ENCODE results near the gene NRXN3. TPM values are rescaled to one million over a fixed set of nuclear protein-coding genes. Genes with fewer than 3 reads are reported as not detected.

NRXN3 gene
- total RNA-seq, 1 donor from 2014 or later = 11.4 TPM

DNA sequence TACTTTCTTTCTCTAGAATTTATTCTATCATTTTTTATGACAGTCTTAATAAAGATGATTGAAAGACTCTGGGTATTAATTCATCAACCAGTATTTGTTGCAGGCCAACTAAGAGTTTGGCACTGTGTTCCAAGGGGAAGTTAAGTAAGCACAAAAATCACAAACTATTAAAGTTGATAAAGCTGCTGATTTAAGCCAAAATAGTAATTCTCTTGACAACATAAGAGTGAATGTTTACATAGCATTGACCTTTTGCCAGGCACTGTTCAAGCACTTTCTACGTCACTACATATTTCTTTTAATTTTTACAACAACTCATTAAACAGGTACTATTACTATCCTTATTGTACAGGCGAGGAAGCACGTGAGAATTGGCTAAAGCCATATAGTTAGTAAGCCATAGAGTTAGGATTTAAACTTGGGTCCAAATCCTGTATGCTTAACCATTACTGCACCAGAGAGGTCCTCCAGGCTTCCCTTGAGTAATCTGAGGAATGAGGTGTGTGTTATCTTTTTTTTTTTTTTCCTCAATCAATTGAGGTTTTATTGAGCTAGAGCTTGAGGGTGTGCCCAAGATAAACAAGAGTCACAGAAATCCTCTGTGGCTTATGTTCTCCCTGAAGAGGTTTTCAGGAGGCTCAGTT lies 1031.5 kb downstream of the NRXN3 start:
- Mint-ChIP-seq H3K36me3 (no peaks in the 10 kb centered on the region), H3K4me1 (no peaks in the 10 kb centered on the region), H3K27me3 (ENCODE audit: low read depth) (peaks cover 8% of the 10 kb centered on the region)

DNA sequence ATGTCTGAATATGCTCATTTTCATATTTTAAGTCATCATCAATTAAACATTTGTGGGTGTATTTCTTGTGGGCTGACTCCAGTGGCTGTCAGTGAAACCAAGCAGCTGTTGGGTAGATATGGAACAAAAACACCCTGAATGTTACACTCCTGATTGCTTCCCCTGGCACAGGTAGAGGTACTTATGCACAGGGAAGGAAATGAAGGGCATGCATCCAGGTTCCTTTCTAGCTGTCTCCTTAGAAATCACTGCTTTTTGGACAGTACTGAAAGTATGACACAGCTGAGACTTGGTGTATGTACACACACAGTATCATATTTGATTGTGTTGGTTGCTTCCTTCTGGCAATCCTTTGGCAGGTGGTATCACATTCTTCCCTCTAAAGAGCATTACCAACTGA lies 1034.4 kb downstream of the NRXN3 start:
- no peaks in the 10 kb centered on the region for H3K36me3 Mint-ChIP-seq
- H3K4me3 Mint-ChIP-seq = no peak overlapping the region
- H3K4me1 Mint-ChIP-seq = no peaks in the 10 kb centered on the region
- H3K27me3 Mint-ChIP-seq (ENCODE audit: low read depth) = peaks cover 26% of the 10 kb centered on the region
- no peak overlapping the region for H3K27ac Mint-ChIP-seq
- peaks cover 9% of the 10 kb centered on the region for H3K9me3 Mint-ChIP-seq
- DNase-seq (ENCODE audit: low spot score in 2 of 2, unreplicated experiment in 2 of 2) = no peak
- TF ChIP-seq, protein P1, sequence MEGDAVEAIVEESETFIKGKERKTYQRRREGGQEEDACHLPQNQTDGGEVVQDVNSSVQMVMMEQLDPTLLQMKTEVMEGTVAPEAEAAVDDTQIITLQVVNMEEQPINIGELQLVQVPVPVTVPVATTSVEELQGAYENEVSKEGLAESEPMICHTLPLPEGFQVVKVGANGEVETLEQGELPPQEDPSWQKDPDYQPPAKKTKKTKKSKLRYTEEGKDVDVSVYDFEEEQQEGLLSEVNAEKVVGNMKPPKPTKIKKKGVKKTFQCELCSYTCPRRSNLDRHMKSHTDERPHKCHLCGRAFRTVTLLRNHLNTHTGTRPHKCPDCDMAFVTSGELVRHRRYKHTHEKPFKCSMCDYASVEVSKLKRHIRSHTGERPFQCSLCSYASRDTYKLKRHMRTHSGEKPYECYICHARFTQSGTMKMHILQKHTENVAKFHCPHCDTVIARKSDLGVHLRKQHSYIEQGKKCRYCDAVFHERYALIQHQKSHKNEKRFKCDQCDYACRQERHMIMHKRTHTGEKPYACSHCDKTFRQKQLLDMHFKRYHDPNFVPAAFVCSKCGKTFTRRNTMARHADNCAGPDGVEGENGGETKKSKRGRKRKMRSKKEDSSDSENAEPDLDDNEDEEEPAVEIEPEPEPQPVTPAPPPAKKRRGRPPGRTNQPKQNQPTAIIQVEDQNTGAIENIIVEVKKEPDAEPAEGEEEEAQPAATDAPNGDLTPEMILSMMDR (IDR thresholded peaks at IDR 0.05; ENCODE audit: unreplicated experiment) = no peak

More for the DNA sequence above, 1031.5 kb downstream of the NRXN3 start:
- TF ChIP-seq, protein P1 (IDR thresholded peaks at IDR 0.05; ENCODE audit: unreplicated experiment) = no peak
- Mint-ChIP-seq H3K4me3 (no peak overlapping the region), H3K9me3 (peaks cover 9% of the 10 kb centered on the region), H3K27ac (no peak overlapping the region)
- no peak for DNase-seq (ENCODE audit: low spot score in 2 of 2, unreplicated experiment in 2 of 2)

DNA sequence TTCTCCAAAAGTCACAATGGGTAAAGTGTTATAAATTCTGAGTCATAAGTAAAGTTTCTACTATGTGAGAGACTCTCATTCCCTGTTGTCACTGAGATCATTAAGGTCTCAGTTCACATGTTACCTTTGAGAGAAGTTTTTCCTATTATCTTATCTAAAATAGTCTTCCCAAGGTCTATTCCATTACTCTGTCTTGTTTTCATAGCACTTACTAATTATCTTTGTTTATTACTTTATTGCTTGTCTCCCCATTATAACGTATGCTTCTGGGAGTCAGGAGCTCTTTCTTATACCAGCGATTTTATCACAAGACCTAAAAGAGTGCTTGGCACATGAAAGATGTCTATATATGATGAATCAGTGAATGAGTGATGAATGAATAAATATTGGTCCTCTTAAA lies 1039.2 kb downstream of the NRXN3 start:
- TF ChIP-seq, protein P1 (IDR thresholded peaks at IDR 0.05; ENCODE audit: unreplicated experiment) = no peak
- no peak overlapping the region for H3K27ac Mint-ChIP-seq
- H3K4me3 Mint-ChIP-seq = no peak overlapping the region
- peaks cover 31% of the 10 kb centered on the region for H3K27me3 Mint-ChIP-seq (ENCODE audit: low read depth)
- H3K36me3 Mint-ChIP-seq = no peaks in the 10 kb centered on the region
- no peaks in the 10 kb centered on the region for H3K9me3 Mint-ChIP-seq
- peaks cover 3% of the 10 kb centered on the region for H3K4me1 Mint-ChIP-seq
- DNase-seq (ENCODE audit: low spot score in 2 of 2, unreplicated experiment in 2 of 2) = no peak

DNA sequence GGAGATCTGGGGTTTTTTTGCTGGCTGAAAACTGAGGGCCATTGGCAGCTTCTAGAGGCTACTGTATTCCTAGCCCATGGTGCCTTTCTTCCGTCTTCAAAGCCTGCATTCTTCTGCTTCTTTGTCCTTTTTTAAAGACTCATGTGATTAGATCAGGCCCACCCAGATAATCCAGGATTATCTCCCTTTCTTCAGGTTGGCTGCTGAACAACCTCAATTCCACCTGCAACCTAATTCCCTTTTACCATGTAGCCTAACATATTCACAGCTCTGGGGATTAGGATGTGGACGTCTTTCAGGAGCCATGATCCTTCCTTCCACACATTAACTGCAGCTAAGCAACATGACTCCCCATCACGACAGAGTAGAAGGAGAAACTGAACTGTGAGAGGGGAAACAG lies 1055.6 kb downstream of the NRXN3 start:
- H3K4me1 Mint-ChIP-seq = peaks cover 5% of the 10 kb centered on the region
- peaks cover 16% of the 10 kb centered on the region for H3K9me3 Mint-ChIP-seq
- no peak overlapping the region for H3K4me3 Mint-ChIP-seq
- peaks cover 38% of the 10 kb centered on the region for H3K27me3 Mint-ChIP-seq (ENCODE audit: low read depth)
- no peak overlapping the region for H3K27ac Mint-ChIP-seq
- DNase-seq (ENCODE audit: low spot score in 2 of 2, unreplicated experiment in 2 of 2) = no peak
- TF ChIP-seq, protein P1 (IDR thresholded peaks at IDR 0.05; ENCODE audit: unreplicated experiment) = no peak
- peaks cover 7% of the 10 kb centered on the region for H3K36me3 Mint-ChIP-seq

- Mint-ChIP-seq H3K36me3 (no peaks in the 10 kb centered on the region), H3K27me3 (ENCODE audit: low read depth) (peaks cover 58% of the 10 kb centered on the region), H3K4me3 (no peak overlapping the region), H3K27ac (no peak overlapping the region), H3K4me1 (peaks cover 5% of the 10 kb centered on the region), H3K9me3 (no peaks in the 10 kb centered on the region)
- TF ChIP-seq, protein P1 (IDR thresholded peaks at IDR 0.05; ENCODE audit: unreplicated experiment) = no peak
- no peak for DNase-seq (ENCODE audit: low spot score in 2 of 2, unreplicated experiment in 2 of 2)
Measured at GRCh38 chr14:79229383-79229909, 1059.3 kb downstream of the NRXN3 start.

All from mesothelial cell of epicardium (in vitro differentiated cells).